Progenitor cell of endocrine pancreas (in vitro differentiated cells): ENCODE measurements around the gene TMEM167A. TPM values are rescaled to one million over a fixed set of nuclear protein-coding genes. Genes with fewer than 3 reads are reported as not detected.

ENCODE experiments used
- DNase-seq: peaks from one replicate; pipeline ENCODE4 v3.0.0; 2021; ENCODE audit warnings: low spot score; ENCODE audit not compliant: unreplicated experiment
- H3K27ac Mint-ChIP-seq: 2 replicates; pipeline ENCODE4 v1.8.0; 2021; ENCODE audit warnings: mild to moderate bottlenecking, moderate library complexity, mixed read lengths
- H3K27me3 Mint-ChIP-seq: 2 replicates; pipeline ENCODE4 v1.8.0; 2021; ENCODE audit warnings: mixed read lengths
- H3K36me3 Mint-ChIP-seq: 2 replicates; pipeline ENCODE4 v1.8.0; 2022; ENCODE audit warnings: mixed read lengths; ENCODE audit not compliant: insufficient read depth
- H3K4me1 Mint-ChIP-seq: 2 replicates; pipeline ENCODE4 v1.8.0; 2021; ENCODE audit warnings: low read depth, mixed read lengths
- H3K4me3 Mint-ChIP-seq: 2 replicates; pipeline ENCODE4 v1.8.0; 2021; ENCODE audit warnings: low read depth, mild to moderate bottlenecking, moderate library complexity, mixed read lengths
- H3K9me3 Mint-ChIP-seq: 2 replicates; pipeline ENCODE4 v1.8.0; 2021; ENCODE audit warnings: low read depth, mixed read lengths
- CTCF ChIP-seq: fragments of 200-600 bp; sonication (generic); IDR thresholded peaks from one replicate; pipeline ENCODE4 v1.5.0; 2021; ENCODE audit warnings: antibody characterized with exemption, mild to moderate bottlenecking; ENCODE audit not compliant: unreplicated experiment
- total RNA-seq: library from RNA; stranded (reverse); gene quantifications from 2 replicates; pipeline ENCODE4 v1.2.1, GENCODE V29; 2021

Gene TMEM167A
- total RNA-seq, 1 donor from 2014 or later: 152 TPM

- DNase-seq: no peak
- TF ChIP-seq CTCF: no peak
- H3K9me3 Mint-ChIP-seq: peaks cover 19% of the 10 kb centered on the region
- H3K27me3 Mint-ChIP-seq: peaks cover 2% of the 10 kb centered on the region
- peak overlapping the region; percentile 78 for H3K27ac Mint-ChIP-seq
- H3K4me3 Mint-ChIP-seq: peak overlapping the region; percentile 1
- peaks cover 19% of the 10 kb centered on the region for H3K36me3 Mint-ChIP-seq
- H3K4me1 Mint-ChIP-seq: peaks cover 42% of the 10 kb centered on the region
These were observed 19.6 kb upstream of the TMEM167A start for GRCh38 chr5:83096660-83097339.

GRCh38 chr5:83095957-83096539 lies 18.9 kb upstream of the TMEM167A start:
- Mint-ChIP-seq H3K4me1 (peaks cover 38% of the 10 kb centered on the region), H3K4me3 (peak overlapping the region; percentile 53), H3K27me3 (peaks cover 2% of the 10 kb centered on the region), H3K9me3 (peaks cover 26% of the 10 kb centered on the region), H3K27ac (no peak overlapping the region), H3K36me3 (peaks cover 23% of the 10 kb centered on the region)
- no peak for DNase-seq
- no peak for TF ChIP-seq CTCF

GRCh38 chr5:83095163-83095956 lies 18.2 kb upstream of the TMEM167A start:
- H3K9me3 Mint-ChIP-seq: peaks cover 31% of the 10 kb centered on the region
- no peak overlapping the region for H3K4me3 Mint-ChIP-seq
- H3K36me3 Mint-ChIP-seq: peaks cover 25% of the 10 kb centered on the region
- DNase-seq: no peak
- TF ChIP-seq CTCF: no peak
- no peak overlapping the region for H3K27ac Mint-ChIP-seq
- H3K27me3 Mint-ChIP-seq: peaks cover 2% of the 10 kb centered on the region
- peaks cover 38% of the 10 kb centered on the region for H3K4me1 Mint-ChIP-seq

GRCh38 chr5:83093692-83094091 lies 16.5 kb upstream of the TMEM167A start:
- Mint-ChIP-seq H3K4me3 (no peak overlapping the region), H3K9me3 (peaks cover 35% of the 10 kb centered on the region), H3K36me3 (peaks cover 28% of the 10 kb centered on the region), H3K4me1 (peaks cover 31% of the 10 kb centered on the region), H3K27me3 (peaks cover 2% of the 10 kb centered on the region), H3K27ac (no peak overlapping the region)
- no peak for DNase-seq
- no peak for TF ChIP-seq CTCF

GRCh38 chr5:83092619-83093018 lies 15.4 kb upstream of the TMEM167A start:
- DNase-seq: no peak
- no peak overlapping the region for H3K4me3 Mint-ChIP-seq
- H3K4me1 Mint-ChIP-seq: peaks cover 26% of the 10 kb centered on the region
- no peak overlapping the region for H3K27ac Mint-ChIP-seq
- peaks cover 35% of the 10 kb centered on the region for H3K9me3 Mint-ChIP-seq
- TF ChIP-seq CTCF: no peak
- peaks cover 2% of the 10 kb centered on the region for H3K27me3 Mint-ChIP-seq
- H3K36me3 Mint-ChIP-seq: peaks cover 28% of the 10 kb centered on the region
